GM23248 (cell line): Measurements from ENCODE around the gene HOXB3. TPM values are rescaled to one million over a fixed set of nuclear protein-coding genes. Genes with fewer than 3 reads are reported as not detected.

Source experiments
- DNase-seq: peaks from one replicate; pipeline ENCODE4 v3.0.0-alpha.2; 2015
- H2AFZ ChIP-seq: fragments of 200-600 bp; sonication (generic); 2 replicates; pipeline ENCODE4 v1.6.1; 2016; ENCODE audit warnings: antibody characterized with exemption
- H3F3A ChIP-seq: fragments of 200-600 bp; sonication (generic); 2 replicates; pipeline ENCODE4 v1.6.1; 2016; ENCODE audit warnings: mild to moderate bottlenecking, antibody characterized with exemption, mixed run types; ENCODE audit not compliant: insufficient read depth
- H3K27ac ChIP-seq: fragments of 200-600 bp; sonication (generic); 2 replicates; pipeline ENCODE4 v1.5.1; 2016; ENCODE audit warnings: mild to moderate bottlenecking
- H3K27me3 ChIP-seq: fragments of 200-600 bp; sonication (generic); replicated peaks from 2 replicates; pipeline ENCODE4 v1.6.1; 2016; ENCODE audit warnings: mild to moderate bottlenecking; ENCODE audit not compliant: insufficient read depth
- H3K36me3 ChIP-seq: fragments of 200-600 bp; sonication (generic); 2 replicates; pipeline ENCODE4 v1.6.1; 2016; ENCODE audit warnings: low read depth, mild to moderate bottlenecking
- H3K4me1 ChIP-seq: fragments of 200-600 bp; sonication (generic); 2 replicates; pipeline ENCODE4 v1.6.1; 2016; ENCODE audit warnings: mild to moderate bottlenecking; ENCODE audit not compliant: insufficient read depth
- H3K4me2 ChIP-seq: fragments of 200-600 bp; sonication (generic); one replicate; pipeline ENCODE4 v1.6.1; 2016; ENCODE audit warnings: mild to moderate bottlenecking; ENCODE audit not compliant: unreplicated experiment
- H3K4me3 ChIP-seq: fragments of 200-600 bp; sonication (generic); 2 replicates; pipeline ENCODE4 v1.5.1; 2016; ENCODE audit warnings: mild to moderate bottlenecking
- H3K79me2 ChIP-seq: fragments of 200-600 bp; sonication (generic); 2 replicates; pipeline ENCODE4 v1.6.1; 2016; ENCODE audit warnings: mild to moderate bottlenecking; ENCODE audit not compliant: insufficient read depth
- H3K9ac ChIP-seq: fragments of 200-600 bp; sonication (generic); 2 replicates; pipeline ENCODE4 v1.6.1; 2016; ENCODE audit warnings: mild to moderate bottlenecking
- H3K9me2 ChIP-seq: fragments of 200-600 bp; sonication (generic); 2 replicates; pipeline ENCODE4 v1.6.1; 2016; ENCODE audit warnings: mixed run types, mild to moderate bottlenecking, moderate library complexity; ENCODE audit not compliant: insufficient read depth
- H3K9me3 ChIP-seq: fragments of 200-600 bp; sonication (generic); one replicate; pipeline ENCODE4 v1.6.1; 2017; ENCODE audit warnings: low read depth
- H4K20me1 ChIP-seq: fragments of 200-600 bp; sonication (generic); 2 replicates; pipeline ENCODE4 v1.6.0; 2016; ENCODE audit not compliant: insufficient read depth
- EZH2 ChIP-seq: fragments of 200-600 bp; sonication (generic); IDR thresholded peaks from 2 replicates; pipeline ENCODE4 v1.6.1; 2018; ENCODE audit warnings: antibody characterized with exemption, mild to moderate bottlenecking; ENCODE audit not compliant: insufficient read depth, poor library complexity, severe bottlenecking
- EZH2phosphoT487 ChIP-seq: fragments of 200-600 bp; sonication (generic); IDR thresholded peaks from 2 replicates; pipeline ENCODE4 v1.6.1; 2018; ENCODE audit warnings: antibody characterized with exemption, moderate library complexity, mild to moderate bottlenecking, low read depth; ENCODE audit not compliant: insufficient read depth
- whole genome bisulfite sequencing, 2 experiments: methylation state at CpG; one replicate each; pipeline ENCODE4 v1.1.6; 2015 to 2017; ENCODE audit warnings: low lambda C conversion rate in 2 of 2, low coverage in 1 of 2; ENCODE audit errors: missing lambda C conversion rate in 2 of 2; 5-methylcytosine and 5-hydroxymethylcytosine counted together
- in situ Hi-C: fragments of 300-500 bp; cut with MboI; formaldehyde crosslinking; loops from 2 replicates; pipeline ENCODE4 v1.15.0; 2020
- polyA plus RNA-seq: library from polyadenylated mRNA; unstranded; fragments of >200 nt; fragmentation: Nextera tagmentation; extraction: Ambion mirVana; gene quantifications from 2 replicates; pipeline ENCODE4 v1.2.1, GENCODE V29; 2016
- total RNA-seq: library from RNA; depleted of rRNA; stranded (reverse); fragments of >200 nt; shearing (Covaris generic); gene quantifications from 2 replicates; pipeline ENCODE4 v1.2.3, GENCODE V29; 2014

HOXB3 gene
- total and polyA plus RNA-seq, 2 experiments from 2014 or later, result 1.9 to 2.4 TPM

- Histone ChIP-seq H3K27ac (no peak overlapping the region), H3K36me3 (no peaks in the 10 kb centered on the region), H2AFZ (no peak overlapping the region), H3K9me3 (no peaks in the 10 kb centered on the region), H4K20me1 (no peaks in the 10 kb centered on the region), H3K9me2 (no peaks in the 10 kb centered on the region), H3K4me1 (no peaks in the 10 kb centered on the region), H3K27me3 (peaks cover 5% of the 10 kb centered on the region; the same call in 1 of the 2 replicates), H3K4me2 (no peak overlapping the region), H3K4me3 (no peak overlapping the region), H3K79me2 (no peaks in the 10 kb centered on the region), H3K9ac (no peak overlapping the region), H3F3A (no peaks in the 10 kb centered on the region)
- 83 to 87% methylated on average over 30 to 37 of the region's 37 CpGs for WGBS, 2 experiments
- TF ChIP-seq EZH2phosphoT487 (no peak), EZH2 (no peak)
- DNase-seq, result no peak
- in situ Hi-C loops, result no loop called here
These were observed 59.7 kb downstream of the HOXB3 start for GRCh38 chr17:48530208-48530886.

DNA sequence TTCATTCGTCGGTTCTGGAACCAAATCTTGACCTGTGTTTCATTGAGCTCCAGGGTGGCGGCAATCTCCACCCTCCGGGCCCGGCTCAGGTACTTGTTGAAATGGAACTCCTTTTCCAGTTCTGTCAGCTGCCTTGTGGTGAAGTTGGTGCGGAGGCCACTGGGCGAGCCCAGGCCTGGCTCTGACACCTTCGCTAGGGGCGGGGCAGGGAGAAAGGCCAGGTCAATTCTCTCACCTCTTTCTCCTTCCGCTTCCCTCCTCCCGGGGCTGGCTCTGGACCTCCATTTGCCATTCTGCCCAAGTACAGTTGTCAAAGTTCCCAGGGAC, 60.4 kb downstream of the HOXB3 start:
- no peak overlapping the region for H3K4me3 ChIP-seq
- no peaks in the 10 kb centered on the region for H3K79me2 ChIP-seq
- no peak overlapping the region for H3K9ac ChIP-seq
- H4K20me1 ChIP-seq, result no peaks in the 10 kb centered on the region
- no peaks in the 10 kb centered on the region for H3F3A ChIP-seq
- TF ChIP-seq EZH2 (no peak), EZH2phosphoT487 (no peak)
- no peak overlapping the region for H3K4me2 ChIP-seq
- in situ Hi-C loops, result no loop called here
- peaks cover 5% of the 10 kb centered on the region; the same call in 1 of the 2 replicates for H3K27me3 ChIP-seq
- H2AFZ ChIP-seq, result no peak overlapping the region
- 90 to 91% methylated on average over 11 of the region's 11 CpGs for WGBS, 2 experiments
- H3K9me3 ChIP-seq, result no peaks in the 10 kb centered on the region
- no peaks in the 10 kb centered on the region for H3K9me2 ChIP-seq
- H3K27ac ChIP-seq, result no peak overlapping the region
- no peaks in the 10 kb centered on the region for H3K36me3 ChIP-seq
- no peaks in the 10 kb centered on the region for H3K4me1 ChIP-seq
- DNase-seq, result no peak

GRCh38 chr17:48528936-48529682, 60.9 kb downstream of the HOXB3 start:
- no peaks in the 10 kb centered on the region for H3K4me1 ChIP-seq
- TF ChIP-seq EZH2phosphoT487, result no peak
- H3K4me2 ChIP-seq, result no peak overlapping the region
- H3K9me2 ChIP-seq, result no peaks in the 10 kb centered on the region
- H3K9me3 ChIP-seq, result no peaks in the 10 kb centered on the region
- no peak overlapping the region for H3K9ac ChIP-seq
- H3K79me2 ChIP-seq, result no peaks in the 10 kb centered on the region
- H3F3A ChIP-seq, result no peaks in the 10 kb centered on the region
- 88 to 89% methylated on average over 11 of the region's 11 CpGs for WGBS, 2 experiments
- H3K4me3 ChIP-seq, result no peak overlapping the region
- H2AFZ ChIP-seq, result no peak overlapping the region
- no peak for DNase-seq
- H3K27me3 ChIP-seq, result peaks cover 5% of the 10 kb centered on the region; the same call in 1 of the 2 replicates
- no peaks in the 10 kb centered on the region for H3K36me3 ChIP-seq
- no peak overlapping the region for H3K27ac ChIP-seq
- in situ Hi-C loops, result no loop called here
- H4K20me1 ChIP-seq, result no peaks in the 10 kb centered on the region

DNA sequence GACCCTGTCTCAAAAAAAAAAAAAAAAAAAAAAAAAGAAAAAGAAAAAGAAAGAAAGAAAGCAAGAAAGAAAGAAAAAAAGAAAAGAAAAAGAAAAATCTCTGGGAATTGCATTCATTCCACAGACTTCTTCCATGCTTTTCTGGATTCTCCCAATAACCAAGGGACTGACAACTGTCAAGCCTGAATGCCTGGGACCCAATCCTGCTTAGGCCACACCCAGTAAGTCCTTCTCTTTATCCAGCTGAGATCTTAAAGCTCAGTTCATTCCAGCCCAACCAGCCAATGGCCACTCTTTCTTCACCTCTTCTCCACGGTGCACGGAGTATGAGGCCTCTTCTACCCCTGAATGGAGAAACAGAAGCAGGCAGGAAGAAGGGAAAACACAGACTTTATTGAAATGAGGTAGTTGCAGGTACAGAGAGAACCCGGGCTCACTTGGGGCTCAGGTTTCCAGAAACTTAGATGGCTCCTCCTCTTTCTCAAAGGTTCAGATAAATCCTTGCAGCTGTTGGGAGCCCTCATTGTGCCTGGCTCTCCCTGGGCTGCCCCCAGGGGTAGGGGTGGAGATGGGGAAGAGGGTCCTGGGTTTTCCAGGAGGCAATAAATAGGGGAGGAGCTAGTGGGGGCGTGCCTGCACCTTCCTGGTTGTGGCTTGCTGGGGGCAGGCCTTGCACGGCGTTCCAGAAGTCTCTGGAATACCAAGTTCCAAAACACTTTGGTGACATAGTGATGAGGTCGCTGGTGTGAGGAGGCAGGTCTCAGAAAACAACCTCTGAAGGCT, 61.7 kb downstream of the HOXB3 start:
- H3K36me3 ChIP-seq, result no peaks in the 10 kb centered on the region
- H3K79me2 ChIP-seq, result no peaks in the 10 kb centered on the region
- peaks cover 5% of the 10 kb centered on the region; the same call in 1 of the 2 replicates for H3K27me3 ChIP-seq
- no peak for DNase-seq
- no peak overlapping the region for H3K27ac ChIP-seq
- H3K4me1 ChIP-seq, result no peaks in the 10 kb centered on the region
- TF ChIP-seq EZH2, result no peak
- TF ChIP-seq EZH2phosphoT487, result no peak
- H3K9me3 ChIP-seq, result no peaks in the 10 kb centered on the region
- no peaks in the 10 kb centered on the region for H3K9me2 ChIP-seq
- H2AFZ ChIP-seq, result no peak overlapping the region
- WGBS, 2 experiments, result 66 to 77% methylated on average over 7 of the region's 7 CpGs
- H3F3A ChIP-seq, result no peaks in the 10 kb centered on the region; the same call in 1 of the 2 replicates
- H3K4me2 ChIP-seq, result no peak overlapping the region
- H3K4me3 ChIP-seq, result no peak overlapping the region
- in situ Hi-C loops, result no loop called here
- no peak overlapping the region for H3K9ac ChIP-seq
- no peaks in the 10 kb centered on the region for H4K20me1 ChIP-seq
